ENCODE data around the gene SDCCAG8.

DNA sequence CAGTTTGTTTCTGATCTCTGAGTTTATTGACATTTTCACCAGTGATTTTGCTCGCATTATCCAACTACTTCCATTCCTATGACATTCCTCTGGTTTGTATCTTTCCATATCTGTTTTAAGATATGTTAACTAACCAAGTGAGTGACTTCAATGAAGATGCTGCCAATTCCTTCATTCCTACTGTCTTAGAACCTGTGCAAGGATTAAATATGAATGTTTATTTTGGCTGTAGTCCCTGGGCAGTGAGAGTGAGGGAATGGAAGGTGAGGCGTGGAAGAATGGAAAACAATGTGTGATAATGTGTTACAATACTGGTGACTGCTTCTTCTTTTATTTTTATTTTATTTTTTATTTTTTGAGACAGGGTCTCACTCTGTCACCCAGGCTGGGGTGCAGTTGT is 183.0 kb downstream of the SDCCAG8 start:
- TF ChIP-seq, protein P1, sequence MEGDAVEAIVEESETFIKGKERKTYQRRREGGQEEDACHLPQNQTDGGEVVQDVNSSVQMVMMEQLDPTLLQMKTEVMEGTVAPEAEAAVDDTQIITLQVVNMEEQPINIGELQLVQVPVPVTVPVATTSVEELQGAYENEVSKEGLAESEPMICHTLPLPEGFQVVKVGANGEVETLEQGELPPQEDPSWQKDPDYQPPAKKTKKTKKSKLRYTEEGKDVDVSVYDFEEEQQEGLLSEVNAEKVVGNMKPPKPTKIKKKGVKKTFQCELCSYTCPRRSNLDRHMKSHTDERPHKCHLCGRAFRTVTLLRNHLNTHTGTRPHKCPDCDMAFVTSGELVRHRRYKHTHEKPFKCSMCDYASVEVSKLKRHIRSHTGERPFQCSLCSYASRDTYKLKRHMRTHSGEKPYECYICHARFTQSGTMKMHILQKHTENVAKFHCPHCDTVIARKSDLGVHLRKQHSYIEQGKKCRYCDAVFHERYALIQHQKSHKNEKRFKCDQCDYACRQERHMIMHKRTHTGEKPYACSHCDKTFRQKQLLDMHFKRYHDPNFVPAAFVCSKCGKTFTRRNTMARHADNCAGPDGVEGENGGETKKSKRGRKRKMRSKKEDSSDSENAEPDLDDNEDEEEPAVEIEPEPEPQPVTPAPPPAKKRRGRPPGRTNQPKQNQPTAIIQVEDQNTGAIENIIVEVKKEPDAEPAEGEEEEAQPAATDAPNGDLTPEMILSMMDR (IDR thresholded peaks at IDR 0.05; ENCODE audit: insufficient read depth, low read depth, low read length) = no peak
- no peak for TF ChIP-seq EZH2 (IDR thresholded peaks at IDR 0.05; ENCODE audit: insufficient read depth, low read length)

Data from astrocyte (in vitro differentiated cells and primary cell).